GM19099 (cell line): Measurements from ENCODE around the gene DPPA4.

Source experiments
- POLR2A ChIP-seq: IDR thresholded peaks from 3 replicates; pipeline ENCODE4 v1.6.1; 2011; ENCODE audit warnings: low read depth; ENCODE audit not compliant: insufficient read length; ENCODE audit errors: extremely low read depth

Gene DPPA4, protein sequence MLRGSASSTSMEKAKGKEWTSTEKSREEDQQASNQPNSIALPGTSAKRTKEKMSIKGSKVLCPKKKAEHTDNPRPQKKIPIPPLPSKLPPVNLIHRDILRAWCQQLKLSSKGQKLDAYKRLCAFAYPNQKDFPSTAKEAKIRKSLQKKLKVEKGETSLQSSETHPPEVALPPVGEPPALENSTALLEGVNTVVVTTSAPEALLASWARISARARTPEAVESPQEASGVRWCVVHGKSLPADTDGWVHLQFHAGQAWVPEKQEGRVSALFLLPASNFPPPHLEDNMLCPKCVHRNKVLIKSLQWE

DNA sequence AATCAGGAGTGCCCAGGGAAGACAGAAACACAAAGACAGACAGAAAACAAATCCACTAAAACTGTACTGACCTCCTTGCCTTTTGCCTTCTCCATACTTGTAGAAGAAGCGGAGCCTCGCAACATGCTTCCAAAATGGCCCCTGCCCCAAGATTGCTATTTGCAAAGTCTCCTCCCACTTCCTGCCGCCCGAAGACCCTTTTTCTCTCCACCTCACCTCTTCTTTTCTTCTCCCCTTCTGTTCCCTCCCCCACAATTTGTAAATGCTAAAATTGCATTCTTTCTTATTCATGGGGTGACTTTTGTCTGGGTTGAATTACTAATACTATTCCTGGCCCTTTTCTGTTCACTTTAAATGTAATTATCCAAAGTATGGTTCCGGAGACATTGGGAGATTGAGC, at the start of gene DPPA4:
Gene DPPA4, minus strand, starts transcription at position 154 of the 400 bp plus-strand sequence. Its CDS starts 29 bp downstream, at position 125.
- no peak for TF ChIP-seq POLR2A

DNA sequence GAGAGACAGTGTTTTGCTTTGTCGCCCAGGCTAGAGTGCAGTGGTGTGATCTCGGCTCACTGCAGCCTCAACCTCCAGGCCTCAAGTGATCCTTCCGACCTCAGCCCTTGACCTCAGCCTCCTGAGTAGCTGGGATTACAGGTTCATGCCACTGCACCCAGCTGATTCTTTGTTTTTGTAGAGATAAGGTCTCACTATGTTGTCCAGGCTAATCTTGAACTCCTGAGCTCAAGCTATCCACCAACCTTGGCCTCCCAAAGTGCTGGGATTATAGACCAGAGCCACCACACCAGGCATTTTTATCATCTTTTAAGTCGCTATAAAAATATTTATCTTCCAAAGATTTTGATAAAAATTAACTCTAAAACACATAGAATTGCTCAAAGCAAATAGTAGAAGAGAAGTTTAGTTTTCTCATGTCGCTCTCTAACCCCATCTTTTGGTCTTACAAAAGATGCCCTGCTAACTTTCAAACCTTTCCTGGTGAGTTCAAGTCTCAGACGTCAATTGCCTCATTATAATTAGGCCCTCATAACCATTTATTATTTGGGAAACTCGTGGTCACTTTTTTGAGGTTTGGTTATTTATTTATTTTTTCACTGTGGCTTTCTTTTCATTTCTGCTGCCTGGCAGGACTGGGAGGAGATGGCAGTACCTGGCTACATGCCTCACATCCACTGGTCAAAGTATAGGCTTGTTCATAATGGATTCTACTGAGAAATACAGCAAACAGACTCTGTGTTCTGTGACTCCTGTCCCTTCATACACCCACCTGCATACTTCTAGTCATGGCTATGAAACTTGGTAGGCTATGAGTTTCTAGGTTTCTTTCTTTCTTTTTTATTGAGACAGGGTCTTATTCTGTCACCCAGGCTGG, 48.3 kb upstream of the DPPA4 start:
- no peak for TF ChIP-seq POLR2A

DNA sequence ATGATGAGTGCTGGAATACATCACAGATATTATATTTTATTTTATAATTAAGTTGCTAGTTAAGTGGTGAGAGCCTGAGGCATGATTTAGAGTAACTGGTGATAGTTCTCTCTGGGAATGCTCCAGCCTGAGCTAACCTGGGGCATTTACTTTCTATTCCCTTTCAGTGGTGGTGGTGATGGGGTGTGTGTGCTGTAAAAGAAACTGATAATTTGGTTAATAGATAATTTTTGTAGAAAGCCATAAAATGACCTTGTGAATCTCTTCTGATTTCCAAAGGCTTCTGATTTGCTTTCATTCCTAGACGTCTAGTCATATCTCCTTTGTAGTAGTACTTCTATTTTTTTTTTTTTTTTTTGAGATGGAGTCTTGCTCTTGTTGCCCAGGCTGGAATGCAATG, 46.8 kb upstream of the DPPA4 start:
- no peak for TF ChIP-seq POLR2A

DNA sequence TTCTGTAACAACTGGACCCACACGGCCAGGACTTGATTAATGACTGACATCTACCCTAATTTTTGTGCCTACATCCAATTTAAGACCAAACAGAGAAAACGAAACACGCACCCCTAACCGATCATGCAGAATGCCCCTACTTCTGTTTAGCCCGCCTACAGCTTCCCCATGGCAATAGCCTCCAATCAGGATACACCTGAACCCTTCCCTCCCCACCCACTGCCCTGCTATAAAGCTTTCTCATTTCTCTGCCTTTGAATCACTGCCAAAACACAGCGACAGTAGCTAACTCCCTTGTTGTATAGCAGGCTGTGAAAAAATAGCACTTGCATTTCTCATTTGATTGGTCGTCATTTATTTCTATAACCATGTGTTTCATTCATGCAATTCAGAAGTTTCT, 45.2 kb upstream of the DPPA4 start:
- TF ChIP-seq POLR2A = no peak

DNA sequence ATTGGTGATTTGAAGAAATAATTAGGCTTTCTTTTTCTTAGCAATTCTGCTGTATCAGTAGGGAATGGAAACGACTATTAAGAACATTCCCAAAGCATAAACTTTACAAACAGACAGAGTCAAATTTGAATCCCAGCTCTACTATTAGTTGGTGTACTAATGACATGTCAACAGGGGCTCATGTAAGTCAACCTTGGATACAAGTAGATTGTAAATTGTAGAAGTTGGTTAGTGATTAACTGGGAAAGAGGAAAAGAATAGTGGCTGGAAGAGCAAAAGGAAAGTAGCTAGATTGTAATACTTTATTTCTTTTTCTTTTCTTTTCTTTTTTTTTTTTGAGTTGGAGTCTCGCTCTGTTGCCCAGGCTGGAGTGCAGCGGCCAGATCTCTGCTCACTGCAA, 38.6 kb upstream of the DPPA4 start:
- no peak for TF ChIP-seq POLR2A

DNA sequence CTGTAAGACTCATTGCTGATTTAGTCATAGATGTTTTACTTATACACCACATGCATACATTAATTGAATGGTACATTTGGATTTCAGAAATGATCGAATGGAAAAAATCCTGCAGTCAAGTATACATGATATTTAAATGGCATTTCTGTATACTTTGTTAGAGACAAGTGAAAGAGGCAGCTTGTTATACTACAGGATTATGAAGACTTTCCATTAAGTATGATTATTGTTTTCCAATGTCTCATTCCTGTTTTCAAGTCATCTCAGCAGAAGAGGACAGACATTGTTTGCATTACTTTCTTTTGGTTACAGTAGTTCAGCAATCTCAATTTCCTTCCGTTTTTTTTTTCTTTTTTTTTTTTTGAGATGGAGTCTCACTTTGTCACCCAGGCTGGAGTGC, 36.6 kb upstream of the DPPA4 start:
- TF ChIP-seq POLR2A = no peak

DNA sequence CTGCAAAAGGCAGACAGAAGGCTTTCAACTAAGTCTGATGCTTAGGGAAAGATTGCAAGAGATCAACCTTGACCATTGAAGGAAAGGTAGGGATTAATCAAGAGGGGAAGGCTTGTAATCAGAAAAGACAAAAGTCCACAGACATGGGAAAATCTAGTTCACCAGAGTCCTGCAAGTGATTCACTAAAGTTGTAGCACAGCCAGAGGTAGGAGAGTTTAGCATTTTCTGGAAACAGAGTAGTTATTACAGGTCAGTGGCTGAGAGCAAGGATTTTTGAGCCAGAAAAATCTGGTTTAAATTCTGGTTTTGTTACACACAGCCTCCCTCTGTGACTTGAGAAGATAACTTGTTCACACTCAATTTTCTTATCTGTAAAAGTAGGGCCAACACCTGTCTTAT, 35.3 kb upstream of the DPPA4 start:
- no peak for TF ChIP-seq POLR2A

DNA sequence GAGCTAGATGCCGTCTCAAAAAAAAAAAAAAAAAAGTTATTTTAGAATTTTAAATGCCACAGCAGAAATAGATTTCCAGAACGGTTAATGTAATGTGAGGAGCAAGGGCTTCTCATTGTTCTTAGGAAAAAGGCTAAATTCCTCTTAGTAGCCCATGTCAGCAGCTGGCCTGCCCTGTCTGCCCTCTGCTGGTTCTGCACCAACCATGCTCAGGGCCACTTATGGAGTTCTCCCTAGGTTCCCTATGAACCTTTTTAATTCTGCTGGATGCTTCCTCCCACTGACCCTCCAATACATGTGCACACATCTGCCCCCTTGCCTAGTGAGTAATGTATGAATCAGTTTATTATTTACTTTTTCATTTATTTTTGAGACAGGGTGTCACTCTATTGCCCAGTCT, 32.2 kb upstream of the DPPA4 start:
- no peak for TF ChIP-seq POLR2A

DNA sequence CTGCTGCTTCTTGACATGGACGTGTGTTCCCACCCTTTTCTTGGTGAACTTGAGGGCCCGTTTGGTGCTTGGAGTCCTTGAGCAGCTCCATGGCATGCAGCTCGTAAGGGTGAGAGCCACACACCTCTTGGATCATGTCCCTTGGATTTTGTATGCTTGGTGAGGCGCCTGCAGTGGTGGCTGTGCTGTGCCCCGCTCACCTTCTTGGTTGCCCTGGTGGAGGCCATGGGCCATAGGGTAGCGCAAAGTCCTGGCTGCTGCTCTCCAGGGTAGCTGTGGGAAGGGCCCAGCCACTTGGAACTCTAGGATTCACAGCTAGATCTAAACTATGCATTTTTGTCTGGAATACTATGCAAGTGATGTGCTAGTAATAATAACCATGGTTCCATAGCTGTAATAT, 26.7 kb upstream of the DPPA4 start:
- TF ChIP-seq POLR2A = no peak

DNA sequence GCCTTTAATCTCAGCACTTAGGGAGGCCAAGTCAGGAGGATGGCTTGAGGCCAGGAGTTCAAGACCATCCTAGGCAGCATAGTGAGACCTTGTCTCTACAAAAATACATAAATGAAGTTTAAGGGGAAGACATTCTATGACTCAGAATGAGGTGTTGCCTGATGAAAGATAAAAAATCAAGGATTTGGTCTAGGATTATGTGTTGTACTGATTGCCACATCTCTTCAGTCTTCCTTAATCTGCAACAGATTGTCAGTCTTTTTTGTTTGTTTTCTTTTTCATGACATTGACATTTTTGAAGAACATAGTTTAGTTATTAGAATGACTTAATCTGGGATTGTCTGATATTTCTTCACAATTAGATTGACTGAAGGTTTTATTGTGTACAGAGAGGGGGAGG, 26.3 kb upstream of the DPPA4 start:
- no peak for TF ChIP-seq POLR2A

DNA sequence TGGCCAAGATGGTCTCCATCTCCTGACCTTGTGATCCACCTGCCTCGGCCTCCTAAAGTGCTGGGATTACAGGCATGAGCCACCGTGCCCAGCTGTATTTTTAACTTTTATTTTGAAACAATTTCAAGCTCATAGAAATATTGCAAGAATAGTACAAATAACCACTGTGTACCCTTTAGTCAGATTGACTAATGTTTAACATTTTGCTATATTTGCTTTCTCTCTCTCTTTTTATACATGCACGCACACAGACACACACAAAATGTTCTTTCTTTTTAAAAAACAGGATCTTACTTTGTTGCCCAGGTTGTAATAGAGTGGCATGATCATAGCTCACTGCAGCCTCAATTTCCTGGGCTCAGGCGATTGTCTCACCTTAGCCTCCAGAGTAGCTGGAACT, 25.5 kb upstream of the DPPA4 start:
- TF ChIP-seq POLR2A = no peak

DNA sequence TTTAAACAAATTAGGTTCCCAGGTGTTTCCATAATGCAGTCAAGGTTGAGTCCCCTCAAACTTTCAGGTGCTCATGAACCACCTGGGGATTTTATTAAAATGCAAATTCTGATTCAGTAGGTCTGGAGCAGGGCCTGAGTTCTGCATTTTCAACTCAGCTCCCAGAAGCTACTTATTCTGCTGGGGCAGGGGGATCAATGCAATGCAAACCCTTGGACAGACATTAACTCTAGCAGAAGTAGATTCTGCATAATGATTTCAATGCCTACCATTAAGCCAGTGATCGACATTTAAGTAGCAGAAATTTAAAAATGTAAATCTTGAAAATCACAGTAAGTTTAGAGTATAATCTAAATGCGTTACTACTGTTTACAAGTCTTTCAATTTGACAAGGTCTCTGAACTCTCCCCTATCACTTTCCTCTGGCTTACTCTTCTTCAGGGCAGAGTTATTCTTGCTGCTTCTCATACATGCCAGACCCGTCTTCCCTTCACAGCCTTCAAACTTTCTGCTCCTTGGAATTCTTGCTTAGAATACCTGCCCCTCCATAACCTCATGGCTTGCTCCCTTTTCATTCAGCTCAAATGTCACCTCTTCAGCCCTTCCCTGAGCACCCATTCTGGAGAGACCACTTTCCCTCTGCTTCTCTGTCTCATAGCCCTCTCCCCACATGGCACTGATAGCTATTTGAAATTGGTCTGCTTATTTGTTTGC, 19.3 kb upstream of the DPPA4 start:
- TF ChIP-seq POLR2A = no peak

DNA sequence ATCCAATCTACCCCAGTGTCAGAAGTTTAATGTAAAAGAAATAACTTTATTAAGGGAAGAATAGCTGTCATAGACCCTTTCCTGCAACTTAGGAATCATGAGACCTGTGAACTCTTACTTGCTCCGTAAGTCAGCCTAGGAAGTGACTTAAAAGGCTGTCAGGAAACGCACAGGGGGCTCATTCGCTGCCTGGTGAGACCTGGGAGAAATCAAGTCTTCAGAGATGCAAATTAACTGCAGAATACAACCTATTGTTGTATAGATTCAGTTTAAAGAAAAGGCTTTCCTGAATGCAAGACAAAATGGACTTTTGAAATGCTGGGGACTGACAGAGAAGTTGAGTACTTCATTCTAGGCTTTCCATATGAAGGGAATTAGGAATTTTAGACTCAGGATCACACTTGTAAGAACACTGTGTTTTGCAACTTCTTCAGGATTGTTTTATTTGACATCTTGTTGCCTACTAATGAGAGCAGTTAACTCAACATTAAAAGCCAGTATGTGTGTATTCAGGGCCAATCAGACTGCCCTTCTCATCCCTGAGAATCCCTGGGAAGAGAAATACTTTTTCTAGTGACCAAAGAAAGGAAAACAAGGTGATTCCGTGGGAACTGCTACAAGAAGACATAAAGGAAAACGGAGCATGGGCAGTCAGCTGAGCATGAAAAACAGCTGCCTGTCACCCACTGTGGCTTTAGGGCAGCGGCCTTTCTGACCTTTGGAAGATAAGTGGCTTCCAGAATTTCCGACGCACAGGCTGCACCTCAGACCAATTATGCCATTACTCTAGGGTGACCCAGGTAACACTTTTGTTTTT, 18.5 kb upstream of the DPPA4 start:
- no peak for TF ChIP-seq POLR2A

DNA sequence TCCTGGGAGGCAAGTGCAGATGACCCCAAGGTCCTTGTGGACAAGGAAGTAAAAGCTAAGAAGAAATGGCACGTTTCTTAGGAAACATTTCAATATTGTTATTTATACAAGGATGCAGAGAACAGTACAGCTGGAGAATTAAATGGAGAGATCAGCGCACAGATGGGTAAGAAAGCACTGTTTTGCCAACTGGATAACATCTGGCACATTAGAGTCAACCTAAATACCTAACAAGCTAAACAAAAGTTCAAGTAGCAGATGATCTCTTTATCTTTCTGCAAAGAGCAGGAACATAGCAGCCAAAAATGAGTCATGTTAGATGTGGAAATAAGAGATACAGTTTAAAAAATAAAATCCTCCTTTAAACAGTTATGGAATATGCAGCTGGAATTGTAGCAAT, 15.7 kb upstream of the DPPA4 start:
- TF ChIP-seq POLR2A = no peak

DNA sequence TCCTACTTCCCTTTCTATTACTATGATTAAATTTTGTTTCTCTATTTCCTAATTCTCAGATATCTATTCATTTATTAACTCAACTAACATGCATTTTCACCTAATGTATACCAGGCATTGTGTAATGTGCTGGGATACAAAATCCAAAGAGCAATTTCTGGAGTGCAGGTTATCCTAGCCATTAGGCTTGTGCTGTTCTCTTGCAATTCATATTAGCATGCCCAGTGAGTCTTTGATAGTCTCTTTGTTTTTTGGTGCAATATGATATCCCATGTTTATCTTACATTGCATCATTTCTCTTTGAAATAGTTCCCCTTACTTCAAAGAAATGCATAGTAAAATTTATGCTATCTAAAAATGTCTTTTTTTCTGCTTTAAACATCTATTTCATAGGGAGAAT, 13.9 kb upstream of the DPPA4 start:
- TF ChIP-seq POLR2A = no peak
